HG02610 (cell line): Measurements from ENCODE around the gene PRR14L.
"Not testable (repeated sequence)": the region's sequence is repeated elsewhere in the genome, so short reads cannot be mapped to it uniquely, and the experiment has no call there.

Experiments used
- ATAC-seq: cut with Tn5 transposase; IDR thresholded peaks from one replicate; pipeline ENCODE4 v1.9.1; 2021; ENCODE audit warnings: mild to moderate bottlenecking, moderate library complexity; ENCODE audit not compliant: unreplicated experiment

Gene PRR14L

DNA sequence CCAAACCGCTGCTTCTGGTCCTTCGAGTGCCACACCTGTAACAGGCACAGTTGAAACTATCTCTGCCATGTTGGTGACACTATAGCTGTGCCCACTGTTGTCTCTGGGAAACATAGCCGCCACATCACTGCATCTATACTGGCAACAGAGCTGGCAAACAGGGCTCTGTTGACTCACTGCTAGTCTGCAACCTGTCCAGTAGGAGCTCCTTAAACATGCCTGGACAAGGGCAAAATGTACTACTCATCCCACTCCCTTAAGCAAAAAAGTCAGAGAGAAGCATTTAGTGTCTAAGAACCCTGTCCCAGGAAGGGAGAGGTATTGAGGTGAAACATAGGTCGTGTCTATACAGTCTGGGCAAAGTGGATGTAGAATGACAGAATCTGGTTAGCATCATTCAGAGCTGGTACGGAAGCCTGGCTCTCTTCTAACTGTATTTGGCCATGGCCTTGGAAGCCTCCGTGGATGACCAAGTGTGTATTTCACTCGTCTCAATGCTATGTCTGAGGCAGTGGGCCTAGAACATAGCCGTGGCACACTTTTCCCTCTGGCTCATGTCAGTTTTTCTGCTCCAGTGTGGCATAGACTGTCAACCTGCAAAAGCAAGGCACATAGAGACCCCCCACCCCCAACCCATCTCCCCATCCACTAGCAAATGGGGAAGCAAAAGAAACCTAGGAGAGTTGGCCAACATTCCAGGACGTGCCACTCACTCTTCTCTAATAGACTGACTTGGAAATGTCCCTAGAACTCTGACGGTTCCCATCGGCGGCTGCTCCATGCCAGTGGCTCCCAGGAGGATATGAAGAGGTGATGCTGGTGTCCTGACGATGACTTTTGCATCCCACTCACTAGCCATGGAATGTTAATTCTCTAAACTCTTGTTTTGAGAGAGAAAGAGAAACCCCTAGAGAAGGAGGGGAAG is 66.5 kb downstream of the PRR14L start:
- ATAC-seq = no peak

DNA sequence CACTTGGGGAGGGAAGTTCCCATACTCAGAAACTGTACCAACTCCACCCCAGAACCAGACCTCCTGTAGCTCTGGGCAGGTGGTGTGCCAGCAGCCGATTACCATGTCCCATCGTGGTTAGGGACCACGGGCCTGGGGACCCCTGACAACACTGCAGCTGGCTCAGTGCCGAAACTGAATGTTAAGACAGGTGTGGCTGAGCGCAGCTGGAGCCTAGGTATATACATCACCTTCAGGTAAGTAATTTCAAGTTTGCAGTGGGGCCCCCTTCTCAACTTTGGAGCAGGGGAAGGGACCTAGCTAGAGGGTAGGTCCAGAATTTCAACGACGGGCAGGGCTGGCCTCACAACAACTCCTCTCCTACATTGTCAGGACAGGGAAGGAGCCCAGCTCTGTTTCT is 67.2 kb downstream of the PRR14L start:
- no peak for ATAC-seq

DNA sequence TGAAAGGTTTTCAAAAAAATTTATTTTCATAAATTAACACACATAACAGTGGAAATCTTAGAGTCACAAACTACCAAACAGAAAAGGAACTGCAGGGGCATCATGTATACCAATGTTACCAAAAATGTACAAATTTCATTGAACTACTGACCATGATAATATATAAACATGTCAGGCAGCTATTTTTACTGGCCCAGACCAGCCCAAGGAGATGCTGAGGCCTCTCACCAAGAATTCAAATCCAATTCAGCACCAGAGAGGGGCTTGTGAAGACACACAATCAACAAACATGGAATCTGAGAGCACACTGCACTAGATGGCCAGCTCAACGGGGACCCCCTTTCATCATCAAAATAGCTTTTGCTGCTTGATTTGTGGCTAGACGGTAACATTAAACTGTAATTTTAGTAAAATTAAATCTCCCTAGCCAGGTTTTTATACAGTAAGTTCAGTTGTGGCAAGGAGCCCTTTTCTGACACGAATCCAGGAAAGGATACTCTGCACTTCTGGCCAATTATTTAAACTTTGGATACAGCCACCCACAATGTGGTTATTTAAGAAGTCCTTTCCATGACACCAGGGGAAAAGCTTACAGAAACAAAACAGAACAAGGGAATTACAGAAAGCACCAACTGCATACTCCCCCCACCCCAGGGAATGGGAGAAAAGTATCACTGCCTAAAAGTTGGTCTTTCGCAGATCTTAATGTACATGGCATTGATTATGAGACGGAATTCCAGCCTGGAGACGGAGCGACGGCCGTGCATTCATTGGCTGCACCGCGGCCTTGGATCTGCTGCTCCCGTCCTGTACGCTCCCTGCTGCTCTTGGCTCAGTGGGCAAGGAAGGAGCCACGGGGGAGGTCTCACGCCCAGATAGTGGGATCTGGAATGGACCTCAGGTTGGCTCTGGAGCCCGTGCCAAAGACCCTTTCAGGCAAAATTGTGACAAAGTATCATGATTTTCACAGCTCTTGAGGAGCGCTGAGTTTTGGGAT is 68.3 kb downstream of the PRR14L start:
- no peak for ATAC-seq

DNA sequence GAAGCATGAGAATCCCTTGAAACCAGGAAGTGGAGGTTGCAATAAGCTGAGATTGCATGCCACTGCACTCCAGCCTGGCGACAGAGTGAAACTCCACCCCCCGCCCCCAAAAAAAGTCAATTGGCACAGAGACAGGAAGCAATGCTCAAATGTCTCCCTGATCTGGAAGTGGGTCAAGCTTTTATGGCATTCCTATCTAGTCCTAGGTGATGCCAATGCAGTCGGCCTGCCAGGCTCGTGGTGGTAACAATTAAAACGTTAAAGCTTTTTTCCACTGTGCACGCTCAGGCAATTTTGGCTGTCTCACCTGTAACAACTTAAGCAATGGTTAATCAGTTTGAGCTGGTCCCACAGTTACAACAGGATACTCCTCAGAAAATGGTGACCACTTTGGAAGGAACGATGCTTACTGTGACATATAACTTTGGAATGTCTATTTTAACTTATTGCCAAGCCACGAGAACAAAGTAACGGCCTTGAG is 69.0 kb downstream of the PRR14L start:
- no peak for ATAC-seq

DNA sequence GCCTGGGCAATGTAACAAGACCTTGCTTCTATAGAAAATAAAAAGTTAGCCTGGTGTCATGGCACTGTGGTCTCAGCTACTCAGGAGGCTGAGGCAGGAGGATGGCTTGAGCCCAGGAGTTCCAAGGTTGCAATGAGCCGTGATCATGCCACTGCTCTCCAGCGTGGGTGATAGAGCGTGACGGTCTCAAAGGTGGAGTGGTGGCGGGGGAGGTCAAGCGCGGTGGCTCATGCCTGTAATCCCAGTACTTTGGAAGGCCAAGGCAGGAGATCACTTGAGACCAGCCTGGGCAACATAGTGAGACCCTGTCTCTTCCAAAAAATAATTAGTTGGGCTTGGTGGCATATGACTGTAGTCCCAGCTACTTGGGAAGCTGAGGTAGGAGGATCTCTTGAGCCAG is 71.2 kb downstream of the PRR14L start:
- ATAC-seq = no peak

DNA sequence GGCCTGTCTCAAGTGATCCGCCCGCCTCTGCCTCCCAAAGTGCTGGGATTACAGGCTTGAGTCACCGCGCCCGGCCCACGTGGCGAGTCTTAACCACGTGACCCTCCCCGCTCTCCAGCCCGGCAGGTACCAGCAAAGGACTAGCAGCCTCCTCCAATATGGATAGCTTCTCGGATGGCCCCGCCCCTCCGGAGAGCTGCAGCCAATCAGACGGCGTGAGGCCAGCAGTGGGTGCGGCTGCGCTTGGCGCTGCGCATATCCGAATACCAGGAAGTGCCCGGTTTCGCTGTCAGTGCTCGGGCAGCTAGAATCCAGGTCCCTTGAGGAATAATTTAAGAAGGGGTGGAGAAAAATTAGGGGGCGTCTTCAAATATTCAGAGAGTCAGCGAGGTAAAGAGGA is 73.2 kb downstream of the PRR14L start:
- peak; percentile 97 for ATAC-seq

DNA sequence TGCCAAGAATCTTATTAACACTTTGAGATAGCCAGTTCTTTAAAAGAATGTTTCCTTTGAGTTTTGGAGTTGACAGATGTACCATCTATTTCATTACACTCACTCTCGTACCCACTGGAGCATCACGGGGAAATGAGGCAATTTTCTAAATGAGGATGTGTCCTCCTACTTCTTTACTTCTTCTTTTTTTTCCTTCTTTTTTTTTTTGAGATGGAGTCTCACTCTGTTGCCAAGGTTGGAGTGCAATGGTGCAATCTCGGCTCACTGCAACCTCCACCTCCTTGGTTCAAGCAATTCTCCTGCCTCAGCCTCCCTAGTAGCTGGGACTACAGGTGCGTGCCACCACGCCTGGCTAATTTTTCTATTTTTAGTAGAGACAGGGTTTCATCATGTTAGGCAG is 75.7 kb downstream of the PRR14L start:
- not testable (repeated sequence) for ATAC-seq

DNA sequence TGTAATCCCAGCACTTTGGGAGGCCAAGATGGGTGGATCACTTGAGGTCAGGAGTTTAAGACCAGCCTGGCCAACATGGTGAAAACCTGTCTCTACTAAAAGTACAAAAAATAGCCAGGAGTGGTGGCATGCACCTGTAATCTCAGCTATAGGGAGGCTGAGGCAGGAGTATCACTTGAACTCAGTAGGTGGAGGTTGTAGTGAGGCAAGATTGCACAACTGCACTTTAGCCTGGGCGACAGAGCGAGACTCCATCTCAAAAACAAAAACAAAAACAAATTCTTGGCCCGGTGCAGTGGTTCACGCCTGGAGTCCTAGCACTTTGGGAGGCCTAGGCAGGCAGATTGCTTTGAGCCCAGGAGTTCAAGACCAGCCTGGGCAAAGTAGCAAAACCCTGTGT is 81.1 kb downstream of the PRR14L start:
- not testable (repeated sequence) for ATAC-seq

DNA sequence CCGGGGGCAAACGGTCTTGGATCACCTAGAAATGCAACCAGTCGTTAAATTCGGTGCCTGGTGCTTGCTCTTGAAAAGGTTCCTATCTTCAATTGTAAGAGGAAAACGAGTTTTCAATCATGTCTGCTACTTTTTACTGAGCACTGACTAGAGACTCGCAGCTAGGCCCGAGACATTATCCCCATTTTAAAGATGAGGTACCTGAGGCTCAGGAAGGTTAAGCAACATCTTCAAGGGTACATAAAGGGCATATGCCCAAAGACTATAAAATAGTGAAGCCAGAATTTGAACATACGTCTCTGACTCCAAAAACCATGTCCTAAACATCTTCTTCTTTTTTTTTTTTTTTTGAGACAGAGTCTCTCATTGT is 87.3 kb downstream of the PRR14L start:
- ATAC-seq = no peak

DNA sequence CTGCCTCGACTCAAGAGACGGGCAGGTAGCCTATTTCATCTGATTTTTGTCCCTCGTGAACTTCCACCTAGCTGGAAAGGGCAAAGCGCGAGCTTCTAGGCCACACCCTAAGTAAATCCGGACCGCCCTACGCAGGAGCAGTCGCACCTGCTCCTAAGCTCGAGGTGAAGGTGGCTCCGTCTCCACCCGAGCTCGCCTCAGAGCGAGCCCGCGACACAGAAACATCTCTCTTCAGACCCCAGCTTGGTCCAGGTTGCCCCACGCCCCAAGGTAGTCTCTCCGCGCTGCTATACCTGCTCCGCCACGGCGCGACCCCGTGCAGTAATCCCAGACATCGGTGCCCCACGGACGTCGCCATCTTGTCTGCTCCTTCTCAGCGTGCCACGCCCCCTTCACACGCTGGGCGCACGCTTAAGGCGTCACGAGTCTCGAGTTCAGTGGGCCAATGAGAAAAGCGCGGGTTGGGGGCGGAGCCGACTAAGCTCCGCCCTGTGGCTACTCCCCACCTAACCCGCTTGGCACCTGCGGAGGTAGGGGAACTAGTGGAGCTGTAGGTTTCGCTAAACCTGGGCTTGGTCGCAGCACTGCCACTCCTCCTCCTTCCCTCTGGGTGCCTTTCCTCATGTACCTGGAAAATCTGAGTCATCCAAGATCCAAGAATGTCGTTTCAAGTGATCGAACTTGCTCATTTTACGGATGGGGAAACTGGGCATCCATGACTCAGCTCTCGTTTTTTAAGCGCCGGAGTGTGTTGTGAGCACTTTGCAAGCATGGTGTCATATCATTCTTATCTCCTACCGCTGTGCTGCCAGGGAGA is 87.9 kb downstream of the PRR14L start, which contains the start of gene PISD:
Gene PISD (minus strand): TSS at position 365 of the 817 bp plus-strand sequence. CDS start 7 bp downstream, at position 358.
- peak; percentile 86 for ATAC-seq

DNA sequence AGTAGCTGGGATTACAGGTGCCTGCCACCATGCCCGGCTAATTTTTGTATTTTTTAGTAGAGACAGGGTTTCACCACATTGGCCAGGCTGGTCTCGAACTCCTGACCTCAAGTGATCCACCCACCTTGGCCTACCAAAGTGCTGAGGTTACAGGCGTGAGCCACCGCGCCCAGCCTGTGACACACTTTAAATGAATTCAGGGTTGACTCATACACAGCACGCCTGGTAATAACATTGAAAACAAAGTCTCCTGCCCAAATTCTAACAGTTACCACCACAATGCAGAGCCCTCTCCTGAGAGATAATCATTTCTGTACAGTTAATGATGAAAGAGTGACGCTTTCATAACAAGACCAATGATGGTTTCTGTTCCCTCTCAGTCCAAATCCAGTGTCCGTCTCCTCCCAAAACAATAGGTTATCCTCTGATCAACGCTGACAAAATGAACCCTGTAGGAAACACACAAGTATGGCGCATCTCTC is 89.0 kb downstream of the PRR14L start:
- peak; percentile 57 for ATAC-seq

DNA sequence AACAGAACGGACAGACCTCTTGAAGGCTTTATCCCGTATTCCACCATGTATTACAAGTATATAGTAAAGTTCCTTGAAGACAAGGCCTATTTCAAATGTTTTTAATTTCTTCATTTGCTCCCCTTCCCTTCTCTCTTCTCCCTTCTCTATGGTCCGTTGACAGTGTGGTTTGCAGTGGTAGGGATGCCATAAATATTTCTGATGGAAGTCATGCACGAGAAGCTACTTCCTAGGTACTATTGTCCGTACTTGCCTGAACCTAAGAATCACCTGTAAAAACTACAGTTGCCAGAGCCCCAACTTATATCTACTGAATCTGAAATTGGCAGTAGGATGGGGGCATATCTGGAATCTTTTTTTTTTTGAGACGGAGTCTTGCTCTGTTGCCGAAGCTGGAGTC is 90.7 kb downstream of the PRR14L start:
- ATAC-seq = no peak

DNA sequence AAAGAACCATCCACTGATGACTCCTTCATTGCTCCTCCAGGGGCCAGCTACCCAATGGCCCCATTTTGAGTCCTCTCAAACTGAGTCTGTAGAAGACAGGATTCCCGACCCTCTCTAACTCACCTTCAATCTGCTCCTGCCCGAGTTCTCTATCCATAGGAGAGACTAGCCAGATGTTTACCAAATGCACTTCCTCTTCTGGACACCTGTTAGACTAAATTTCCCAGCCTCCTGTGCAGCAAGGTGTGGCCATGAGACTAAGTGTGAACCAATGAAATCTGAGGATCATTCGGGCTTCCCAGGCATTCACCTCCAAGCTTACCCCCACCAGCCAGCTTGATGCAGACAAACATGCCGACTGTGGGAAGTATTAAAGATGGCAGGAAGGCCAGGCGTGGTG is 95.5 kb downstream of the PRR14L start:
- ATAC-seq = no peak

DNA sequence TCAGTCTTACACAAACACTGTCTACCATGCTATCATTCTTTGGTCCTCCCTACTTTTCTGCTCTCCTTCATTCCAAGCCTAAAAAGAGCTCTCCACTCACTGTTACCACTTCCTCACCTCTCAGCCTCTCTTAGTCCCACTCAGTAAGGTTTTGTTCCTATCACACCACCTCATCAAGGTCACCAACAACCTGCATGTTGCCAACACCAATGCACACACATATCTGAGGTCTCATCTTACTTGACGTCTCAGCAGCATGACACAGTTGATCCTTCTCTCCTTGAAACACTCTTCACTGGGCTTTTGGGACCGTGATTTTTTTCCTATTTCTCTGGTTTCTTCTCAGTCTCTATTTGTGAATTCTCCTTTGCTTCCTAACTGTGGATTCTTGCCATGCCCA is 96.0 kb downstream of the PRR14L start:
- no peak for ATAC-seq

DNA sequence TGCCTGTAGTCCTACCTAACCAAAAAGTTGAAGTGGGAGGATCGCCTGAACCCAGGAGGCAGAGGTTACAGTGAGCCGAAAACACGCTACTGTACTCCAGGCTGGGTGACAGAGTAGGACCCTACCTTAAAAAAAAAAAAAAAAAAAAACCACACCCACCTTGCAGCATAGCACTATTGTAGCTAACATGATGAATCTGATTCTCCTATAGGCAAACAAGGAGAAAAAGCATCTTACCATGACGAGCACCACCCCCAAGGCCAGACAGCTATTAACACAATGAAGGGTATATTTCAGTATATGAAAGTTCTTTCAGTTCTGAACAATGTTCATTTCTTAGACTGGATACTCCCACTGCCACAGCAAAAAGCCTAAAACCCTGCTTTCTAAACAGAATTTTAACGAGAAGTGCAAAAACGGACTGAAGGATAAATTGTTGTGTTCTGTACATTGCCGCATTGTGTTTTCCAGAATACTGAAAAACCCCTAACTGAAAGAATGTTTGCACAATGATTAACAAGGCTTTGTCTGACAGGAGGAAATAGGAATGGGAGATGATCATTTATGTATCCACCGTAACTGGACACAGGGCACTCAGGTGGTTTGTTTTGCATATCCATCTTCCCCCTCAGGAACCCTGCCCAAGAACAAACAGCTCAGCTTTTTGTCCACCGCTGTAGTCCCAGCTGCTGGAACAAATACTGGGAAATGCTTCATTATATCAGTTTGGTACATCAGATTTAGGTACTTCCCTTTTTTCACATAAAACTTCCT is 96.8 kb downstream of the PRR14L start:
- no peak for ATAC-seq

DNA sequence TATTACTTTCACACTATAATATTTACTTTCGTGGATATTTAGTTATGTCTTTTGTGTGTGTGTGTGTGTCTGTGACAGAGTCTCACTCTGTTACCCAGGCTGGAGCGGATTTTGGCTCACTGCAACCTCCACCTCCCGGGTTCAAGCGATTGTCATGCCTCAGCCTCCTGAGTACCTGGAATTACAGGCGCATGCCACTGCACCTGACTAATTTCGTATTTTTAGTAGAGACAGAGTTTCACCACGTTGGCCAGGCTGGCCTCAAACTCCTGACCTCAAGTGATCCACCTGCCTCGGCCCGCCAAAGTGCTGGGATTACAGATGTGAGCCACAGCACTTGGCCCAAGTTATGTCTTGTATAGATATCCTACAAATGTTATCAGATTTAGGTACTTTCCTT is 97.8 kb downstream of the PRR14L start:
- no peak for ATAC-seq

DNA sequence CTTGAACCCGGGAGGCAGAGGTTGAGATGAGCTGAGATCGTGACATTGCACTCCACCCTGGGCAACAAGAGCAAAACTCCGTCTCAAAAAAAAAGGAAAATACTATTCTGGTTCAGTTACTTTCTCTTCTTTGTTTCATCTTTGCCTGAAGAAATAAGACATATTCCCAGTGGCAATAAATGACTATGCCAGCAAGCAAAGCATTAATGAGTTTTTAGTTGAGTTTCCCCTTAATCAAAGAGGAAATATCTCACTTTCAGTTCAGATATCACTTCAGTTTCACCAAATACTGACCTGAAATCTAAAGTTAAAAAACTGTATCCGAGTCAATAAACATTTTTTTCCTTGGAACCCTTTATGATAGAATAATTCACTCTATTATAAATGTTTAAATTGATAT is 98.3 kb downstream of the PRR14L start:
- no peak for ATAC-seq

DNA sequence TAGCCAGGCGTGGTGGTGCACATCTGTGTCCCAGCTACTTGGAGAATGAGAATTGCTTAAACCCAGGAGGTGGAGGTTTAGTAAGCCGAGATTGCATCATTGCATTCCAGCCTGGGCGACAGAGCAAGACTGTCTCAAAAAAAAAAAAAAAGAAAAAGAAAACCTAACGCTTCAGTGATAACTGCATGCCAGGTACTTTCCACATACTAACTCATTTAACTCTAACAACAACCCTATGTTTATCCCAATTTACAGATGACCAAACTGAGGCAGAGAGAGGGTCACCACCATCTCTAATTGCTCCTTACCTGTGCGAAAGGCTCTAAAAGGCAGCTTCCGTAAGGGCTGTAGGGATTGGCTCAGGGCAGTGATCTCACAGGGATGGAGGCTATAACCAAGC is 99.5 kb downstream of the PRR14L start:
- ATAC-seq = no peak

DNA sequence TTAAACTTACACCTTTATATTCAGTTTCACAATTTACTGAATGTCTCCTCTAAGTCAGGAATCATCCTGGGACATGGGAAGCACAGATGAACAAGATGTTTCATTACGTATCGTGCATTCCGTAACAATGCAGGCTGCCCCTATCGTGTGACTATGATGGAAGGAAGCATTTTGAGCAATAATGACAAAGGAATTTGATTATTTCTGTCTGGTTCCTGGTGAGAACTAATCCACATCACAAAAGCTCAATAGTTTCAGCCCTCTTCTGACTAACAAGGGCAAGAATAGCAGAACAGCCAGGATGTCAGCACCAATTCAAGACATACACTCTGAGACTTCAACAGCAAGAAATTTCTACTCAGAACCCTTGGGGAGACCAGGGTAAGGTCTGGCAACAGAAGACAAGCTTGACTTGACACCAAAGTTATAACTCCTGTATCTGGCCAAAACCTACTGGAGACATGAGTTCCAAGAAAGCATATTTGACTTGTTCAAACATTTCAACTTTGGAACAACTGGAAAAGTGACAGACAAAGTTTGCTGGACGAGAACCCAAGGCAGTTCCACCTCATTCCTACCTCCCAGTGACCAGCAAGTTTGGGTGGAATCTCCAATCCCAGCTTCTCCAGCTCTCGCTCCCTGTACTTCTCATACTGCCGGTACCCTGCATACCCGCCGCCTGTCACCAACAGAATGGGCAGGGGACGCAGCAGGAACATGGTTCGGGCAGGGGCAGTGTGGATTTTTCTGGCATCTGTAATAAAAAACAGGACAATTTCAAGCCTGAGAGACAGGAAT is 102.2 kb downstream of the PRR14L start:
- ATAC-seq = no peak
